ENCODE results near the gene METTL6. TPM values are rescaled to one million over a fixed set of nuclear protein-coding genes. Genes with fewer than 3 reads are reported as not detected.
A peak's percentile ranks its signal among the peaks of the same experiment; 100 is the strongest.
"Not testable (repeated sequence)": the region's sequence is repeated elsewhere in the genome, so short reads cannot be mapped to it uniquely, and the experiment has no call there.

The METTL6 gene
- total RNA-seq, 2 donors from 2014 or later: 8.9 to 18.6 TPM

DNA sequence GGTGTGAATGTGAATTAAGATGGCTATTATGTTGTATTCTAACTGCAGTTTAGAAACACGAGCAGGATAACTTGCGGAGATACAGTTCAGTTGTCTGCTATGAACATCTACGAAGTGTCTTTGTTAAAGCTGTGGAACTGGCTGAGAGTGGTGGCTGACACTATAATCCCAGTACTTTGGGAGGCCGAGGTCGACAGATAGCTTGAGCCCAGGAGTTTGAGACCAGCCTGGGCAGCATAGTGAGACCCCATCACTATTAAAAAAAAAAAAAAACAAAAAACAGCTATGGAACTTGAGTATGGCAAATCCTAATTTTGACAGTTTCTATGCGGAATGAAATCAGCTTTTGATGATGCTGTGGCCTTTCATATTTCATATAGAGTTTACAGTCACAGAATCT, 1.7 kb upstream of the METTL6 start:
- Histone ChIP-seq H3K9me3 (no peaks in the 10 kb centered on the region), H3K27me3 (replicated peaks; ENCODE audit: insufficient read depth) (no peaks in the 10 kb centered on the region), H3K4me3 (peak overlapping the region; percentile 99), H3K27ac (peak overlapping the region; percentile 20 to 89), H3K36me3 (peaks cover 19% of the 10 kb centered on the region), H3K4me1 (ENCODE audit: control insufficient read depth in 1 of 2, low read depth in 2 of 2) (peaks cover 21 to 46% of the 10 kb centered on the region in 2 donors)
- DNase-seq (ENCODE audit: low spot score) (no peak), ATAC-seq (ENCODE audit: insufficient number of reproducible peaks, low FRiP score, low read depth) (no peak)
- TF ChIP-seq CTCF (IDR thresholded peaks at IDR 0.05): no peak

GRCh38 chr3:15428539-15428938, 1.2 kb upstream of the METTL6 start:
- H3K4me1 ChIP-seq (ENCODE audit: control insufficient read depth in 1 of 2, low read depth in 2 of 2): peaks cover 21 to 46% of the 10 kb centered on the region in 2 donors
- H3K4me3 ChIP-seq: peak overlapping the region; percentile 99
- ATAC-seq (ENCODE audit: insufficient number of reproducible peaks, low FRiP score, low read depth) (peak; percentile 62), DNase-seq (ENCODE audit: low spot score) (no peak)
- H3K27me3 ChIP-seq (replicated peaks; ENCODE audit: insufficient read depth): no peaks in the 10 kb centered on the region
- H3K36me3 ChIP-seq: peaks cover 16% of the 10 kb centered on the region
- no peaks in the 10 kb centered on the region for H3K9me3 ChIP-seq
- peak overlapping the region; percentile 80 to 89 for H3K27ac ChIP-seq
- no peak for TF ChIP-seq CTCF (IDR thresholded peaks at IDR 0.05)

GRCh38 chr3:15427981-15428380, 637 bp upstream of the METTL6 start:
- peaks cover 21 to 46% of the 10 kb centered on the region in 2 donors for H3K4me1 ChIP-seq (ENCODE audit: control insufficient read depth in 1 of 2, low read depth in 2 of 2)
- H3K27ac ChIP-seq: peak overlapping the region; percentile 80 to 89
- H3K27me3 ChIP-seq (replicated peaks; ENCODE audit: insufficient read depth): no peaks in the 10 kb centered on the region
- H3K4me3 ChIP-seq: peak overlapping the region; percentile 99
- no peak for TF ChIP-seq CTCF (IDR thresholded peaks at IDR 0.05)
- no peaks in the 10 kb centered on the region for H3K9me3 ChIP-seq
- peaks cover 19% of the 10 kb centered on the region for H3K36me3 ChIP-seq
- ATAC-seq (ENCODE audit: insufficient number of reproducible peaks, low FRiP score, low read depth): no peak
- DNase-seq (ENCODE audit: low spot score): no peak

GRCh38 chr3:15426579-15427118, 695 bp downstream of the METTL6 start:
- Histone ChIP-seq H3K9me3 (no peaks in the 10 kb centered on the region), H3K4me1 (ENCODE audit: control insufficient read depth in 1 of 2, low read depth in 2 of 2) (peaks cover 21 to 46% of the 10 kb centered on the region in 2 donors), H3K36me3 (peaks cover 13% of the 10 kb centered on the region), H3K4me3 (peak overlapping the region; percentile 99), H3K27me3 (replicated peaks; ENCODE audit: insufficient read depth) (no peaks in the 10 kb centered on the region), H3K27ac (peak overlapping the region; percentile 80 to 89)
- no peak for ATAC-seq (ENCODE audit: insufficient number of reproducible peaks, low FRiP score, low read depth)
- no peak for TF ChIP-seq CTCF (IDR thresholded peaks at IDR 0.05)
- no peak for DNase-seq (ENCODE audit: low spot score)

DNA sequence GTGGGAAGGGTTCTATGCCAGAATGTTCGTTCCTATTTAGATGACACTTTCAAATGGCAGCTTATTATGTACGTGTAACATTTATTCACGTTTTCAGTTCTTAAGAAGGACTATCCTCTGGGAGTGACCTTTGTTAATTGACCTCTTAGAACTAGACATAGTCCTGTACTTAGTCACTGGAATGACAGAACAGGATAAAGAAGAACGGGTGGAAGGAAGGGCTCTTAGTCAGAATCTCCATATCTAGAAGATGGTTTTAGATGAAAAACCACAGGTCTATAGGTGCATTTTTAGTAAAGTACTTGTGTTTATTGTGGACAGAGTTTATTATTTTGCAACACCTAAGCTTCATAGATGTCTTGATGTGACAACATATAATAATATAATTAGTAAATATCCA, 6.5 kb downstream of the METTL6 start:
- H3K4me1 ChIP-seq (ENCODE audit: control insufficient read depth in 1 of 2, low read depth in 2 of 2): peaks cover 2 to 17% of the 10 kb centered on the region in 2 donors
- TF ChIP-seq CTCF (IDR thresholded peaks at IDR 0.05): no peak
- H3K9me3 ChIP-seq: no peaks in the 10 kb centered on the region
- H3K36me3 ChIP-seq: peaks cover 20% of the 10 kb centered on the region
- H3K27me3 ChIP-seq (replicated peaks; ENCODE audit: insufficient read depth): no peaks in the 10 kb centered on the region
- ATAC-seq (ENCODE audit: insufficient number of reproducible peaks, low FRiP score, low read depth) (no peak), DNase-seq (ENCODE audit: low spot score) (no peak)
- no peak overlapping the region for H3K27ac ChIP-seq
- H3K4me3 ChIP-seq: no peak overlapping the region

DNA sequence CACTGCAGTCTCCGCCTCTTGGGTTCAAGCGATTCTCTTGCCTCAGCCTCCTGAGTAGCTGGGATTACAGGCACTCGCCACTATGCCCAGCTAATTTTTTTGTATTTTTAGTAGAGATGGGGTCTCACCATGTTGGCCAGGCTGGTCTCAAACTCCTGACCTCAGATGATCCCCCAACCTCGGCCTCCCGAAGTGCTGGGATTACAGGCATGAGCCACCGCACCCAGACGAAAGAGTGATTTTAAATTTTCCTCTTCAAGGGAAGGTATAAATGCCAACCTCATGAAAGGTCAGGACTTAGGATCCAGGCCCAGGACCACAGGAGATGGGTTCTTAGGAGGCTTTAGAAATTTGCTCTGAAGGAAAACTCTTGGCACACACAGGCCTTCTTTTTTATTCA, 16.4 kb downstream of the METTL6 start:
- not testable (repeated sequence) for H3K4me3 ChIP-seq; H3K9me3 ChIP-seq; H3K27me3 ChIP-seq (replicated peaks; ENCODE audit: insufficient read depth); H3K27ac ChIP-seq; ATAC-seq (ENCODE audit: insufficient number of reproducible peaks, low FRiP score, low read depth); H3K4me1 ChIP-seq (ENCODE audit: control insufficient read depth in 1 of 2, low read depth in 2 of 2); DNase-seq (ENCODE audit: low spot score)
- H3K36me3 ChIP-seq: peaks cover 27% of the 10 kb centered on the region

Data from thoracic aorta (tissue), 2 donors.